HG02678 (cell line): ENCODE results near the gene STAP2.

Experiments used
- ATAC-seq: cut with Tn5 transposase; IDR thresholded peaks from one replicate; pipeline ENCODE4 v1.9.1; 2021; ENCODE audit warnings: mild to moderate bottlenecking, moderate library complexity; ENCODE audit not compliant: unreplicated experiment

Gene STAP2

DNA sequence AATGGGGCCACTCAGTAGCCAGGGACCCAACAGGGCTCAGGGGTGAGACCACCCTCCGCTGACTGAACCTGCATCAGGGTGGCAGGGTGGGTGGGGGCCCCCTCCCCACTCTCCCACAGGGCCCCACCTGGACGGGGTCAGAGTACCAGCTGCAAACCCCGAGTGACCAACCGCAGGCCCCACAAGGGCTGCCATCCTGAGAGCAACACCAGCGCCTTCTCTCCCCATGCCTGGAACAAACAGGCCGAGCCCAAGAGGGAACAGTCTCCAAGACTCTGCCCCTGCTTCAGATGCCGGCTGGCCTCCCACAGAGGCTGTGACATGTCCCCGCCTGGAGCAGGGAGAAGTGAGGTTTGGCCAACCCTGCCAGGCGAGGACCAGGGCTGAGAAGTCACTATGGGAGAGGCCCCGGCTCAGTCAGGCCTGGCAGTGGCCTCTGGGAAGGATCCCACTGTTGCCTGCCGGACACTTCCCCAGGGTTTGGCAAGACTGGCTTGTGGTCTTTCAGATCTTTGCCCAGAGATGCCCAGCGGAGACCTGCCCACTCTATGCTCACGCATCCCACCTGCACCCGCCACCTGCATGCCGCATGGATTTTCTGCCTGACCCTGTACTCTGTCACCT, 31.9 kb upstream of the STAP2 start:
- ATAC-seq: no peak

DNA sequence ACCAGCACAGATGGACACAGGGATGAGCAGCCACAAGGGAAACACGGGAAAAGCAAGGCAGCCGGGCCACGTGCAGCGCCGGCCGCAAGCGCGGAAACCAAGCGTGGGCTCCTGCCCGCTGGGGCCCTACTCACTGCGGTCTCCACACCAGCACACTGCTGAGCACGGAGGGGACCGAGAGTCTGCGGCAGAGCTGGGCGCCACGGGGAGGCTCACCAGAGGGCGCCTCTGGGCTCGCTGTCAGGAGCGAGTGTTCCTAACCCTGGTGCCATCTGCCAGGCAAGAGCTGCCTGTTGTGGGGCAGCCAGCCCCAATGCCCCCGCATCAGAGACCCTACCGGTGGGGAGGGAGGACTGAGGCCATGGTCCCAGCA, 31.2 kb upstream of the STAP2 start:
- peak; percentile 48 for ATAC-seq

DNA sequence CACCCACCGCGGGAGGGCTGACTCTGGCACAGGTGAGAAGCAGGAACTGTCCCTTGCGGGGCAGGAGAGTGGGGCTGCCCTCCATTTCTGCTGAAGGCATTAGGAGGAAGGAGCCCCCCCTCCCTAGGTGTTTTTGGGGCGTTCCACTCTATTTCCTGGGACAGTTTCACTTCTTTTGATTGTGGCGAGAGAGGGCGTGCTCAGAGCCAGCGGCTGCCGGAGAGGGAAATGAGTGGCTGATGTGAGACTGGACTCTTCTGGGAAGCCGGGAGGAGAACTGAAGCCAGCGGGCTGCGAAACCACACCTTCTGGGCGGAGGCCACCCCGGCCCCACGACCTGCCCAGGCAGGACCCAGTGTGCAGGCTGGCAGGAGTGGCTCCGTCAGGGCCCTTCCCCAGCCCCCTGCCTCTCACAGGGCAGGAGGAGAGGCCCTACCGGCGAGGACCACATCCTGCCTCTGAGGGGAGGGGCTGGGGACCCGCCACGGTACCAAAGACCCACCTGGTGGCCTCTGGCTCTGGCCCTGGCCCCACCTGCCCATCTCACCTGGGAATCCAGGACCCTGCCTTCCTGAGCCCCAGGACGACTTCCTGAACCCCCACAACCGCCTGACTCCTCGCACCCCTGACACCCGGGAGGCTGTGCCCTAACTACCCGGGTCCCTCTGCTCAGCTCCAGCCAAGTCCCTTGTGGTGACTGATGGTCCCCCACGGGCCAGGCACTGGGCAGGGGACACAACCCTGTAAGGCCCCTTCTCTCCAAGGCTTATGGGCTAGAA, 30.7 kb upstream of the STAP2 start:
- peak; percentile 55 for ATAC-seq

DNA sequence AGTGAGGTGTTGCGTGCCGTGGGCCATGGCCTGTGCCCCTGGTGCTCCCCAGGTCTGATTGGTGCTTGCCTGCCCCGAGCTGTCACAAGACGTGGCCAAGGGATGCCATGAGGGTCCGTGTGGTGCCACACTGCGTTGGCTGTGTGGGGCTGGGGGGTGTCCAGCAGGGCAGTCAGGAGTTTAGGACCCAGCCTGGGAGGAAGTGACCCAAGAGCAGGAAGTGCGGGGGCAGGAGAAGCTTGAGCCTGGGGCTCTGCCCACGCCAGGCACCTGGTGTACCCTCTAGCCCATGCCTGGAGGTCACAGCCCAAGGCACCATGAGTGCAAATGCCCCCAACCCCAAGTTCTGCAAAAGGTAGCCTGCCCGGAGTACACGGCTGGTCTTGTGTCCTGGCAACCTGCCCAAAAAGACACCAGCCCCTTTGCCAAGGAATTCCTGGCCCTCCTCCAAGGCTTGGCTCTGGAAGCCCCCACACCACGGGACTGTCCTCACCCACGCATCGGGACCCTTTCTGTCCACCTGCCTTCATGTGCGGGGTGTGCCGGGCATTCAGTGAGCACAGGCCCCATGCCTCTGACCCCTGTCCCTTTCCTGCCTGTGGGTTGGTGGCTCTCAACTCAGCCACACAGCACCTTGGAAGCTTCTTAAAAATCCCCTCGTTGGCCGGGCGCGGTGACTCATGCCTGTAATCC, 29.6 kb upstream of the STAP2 start:
- ATAC-seq: no peak

DNA sequence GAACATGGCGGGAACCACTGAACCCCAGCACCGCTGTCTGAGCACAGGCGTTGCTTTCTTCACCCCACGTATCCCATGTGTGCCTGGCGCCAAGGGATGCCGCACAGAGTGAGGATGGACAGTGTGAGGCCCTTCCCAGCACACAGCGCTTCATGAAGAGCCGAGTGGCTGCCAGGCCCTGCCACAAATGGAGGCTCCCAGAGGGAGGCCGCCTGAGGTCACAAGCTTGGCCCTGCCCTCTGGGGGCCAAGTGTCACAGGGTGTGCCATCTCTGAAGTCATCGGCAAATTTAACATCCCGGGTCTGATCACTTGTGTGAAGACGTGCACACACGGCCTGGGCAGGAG, 29.1 kb upstream of the STAP2 start:
- ATAC-seq: no peak

DNA sequence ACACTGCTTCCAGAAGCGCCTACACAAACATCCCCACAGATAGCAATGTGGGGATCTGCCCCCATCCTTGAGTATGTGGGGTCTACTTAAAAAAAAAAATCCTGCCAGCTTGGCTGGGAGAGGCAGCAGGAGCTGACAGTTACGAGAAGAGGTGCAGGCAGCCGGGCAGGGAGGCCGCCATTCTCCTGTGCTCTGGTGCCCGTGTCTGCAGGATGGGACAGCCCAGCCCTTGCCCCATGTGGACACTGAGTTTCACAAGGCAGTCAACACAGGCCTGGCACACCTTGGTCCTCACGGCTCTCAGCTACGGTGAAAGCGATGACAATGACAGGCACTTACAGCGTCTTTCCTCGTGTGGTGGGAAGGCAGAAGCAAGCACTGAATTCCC, 28.7 kb upstream of the STAP2 start:
- no peak for ATAC-seq

DNA sequence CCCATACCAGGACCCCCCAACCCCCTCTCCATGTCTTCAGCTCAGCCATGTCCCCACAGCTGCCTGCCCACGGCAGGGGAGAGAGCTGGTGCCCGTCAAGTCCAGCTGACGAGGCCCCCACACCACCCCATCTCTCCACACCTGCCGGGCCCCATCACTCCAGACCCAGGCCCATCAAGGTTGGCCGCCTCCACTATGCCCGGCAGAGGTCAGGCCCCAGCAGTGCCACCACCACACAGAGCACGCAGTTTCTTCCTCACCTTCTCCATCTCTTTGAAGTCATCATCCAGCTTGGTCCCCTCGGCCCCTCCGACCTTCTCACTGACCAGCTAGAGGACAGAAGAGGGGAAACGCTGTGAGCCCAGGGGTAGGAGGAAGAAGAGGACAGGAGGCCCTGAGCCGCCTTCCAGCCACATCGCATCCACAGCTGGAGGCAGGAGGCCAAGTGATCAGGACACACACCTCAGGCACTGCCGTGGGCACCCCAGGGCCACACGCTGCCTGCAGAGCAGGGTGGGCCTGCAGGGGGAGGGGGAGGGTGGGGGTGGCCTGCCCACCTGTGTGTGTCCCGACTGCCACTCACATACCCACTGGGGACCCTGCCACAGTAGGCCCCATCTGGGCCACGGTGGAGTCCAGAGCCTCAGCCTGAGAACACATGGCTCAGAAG, 28.2 kb upstream of the STAP2 start:
- no peak for ATAC-seq

DNA sequence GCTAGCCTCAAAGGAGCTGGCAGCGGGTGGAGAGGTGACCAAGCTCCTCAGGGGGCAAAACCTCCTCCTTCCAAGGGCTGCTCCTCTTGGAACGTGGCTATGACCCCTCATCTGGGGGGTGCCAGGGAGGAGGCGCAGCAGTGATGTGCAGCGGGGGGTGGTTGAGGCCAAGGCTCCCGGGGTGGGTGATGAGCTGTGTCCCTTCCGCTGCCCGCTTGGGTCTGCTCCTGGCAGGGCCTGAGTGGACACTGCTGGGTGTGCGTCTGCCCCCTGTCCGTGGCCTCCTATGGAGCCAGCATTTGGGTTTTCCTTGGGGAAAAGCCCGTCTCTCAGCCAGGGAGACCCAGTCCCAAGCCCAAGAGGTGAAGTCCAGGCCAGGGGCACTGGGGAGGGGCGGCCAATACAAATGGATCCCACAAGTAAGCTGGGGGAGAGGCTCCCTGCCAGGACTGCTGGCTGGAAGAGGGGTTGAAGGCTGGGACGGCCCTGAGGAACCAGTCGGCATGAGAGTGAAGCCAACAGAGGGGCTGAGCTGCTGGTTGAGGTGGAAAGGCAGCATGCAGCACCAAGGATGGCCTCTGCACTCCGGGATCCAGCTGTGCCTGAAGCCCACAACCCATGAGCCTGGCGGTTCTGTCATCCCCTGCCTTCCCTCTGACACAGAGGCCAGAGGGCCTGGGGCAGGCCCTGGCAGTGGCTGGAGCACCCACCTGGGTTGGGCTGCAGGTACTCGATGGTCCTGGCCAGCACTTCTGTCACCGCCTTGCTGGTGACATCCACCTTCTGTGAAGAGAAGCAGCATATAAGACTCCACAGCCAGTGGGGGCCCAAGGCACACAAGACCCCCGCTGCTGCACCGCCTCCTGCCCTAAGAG, 27.4 kb upstream of the STAP2 start:
- ATAC-seq: no peak

DNA sequence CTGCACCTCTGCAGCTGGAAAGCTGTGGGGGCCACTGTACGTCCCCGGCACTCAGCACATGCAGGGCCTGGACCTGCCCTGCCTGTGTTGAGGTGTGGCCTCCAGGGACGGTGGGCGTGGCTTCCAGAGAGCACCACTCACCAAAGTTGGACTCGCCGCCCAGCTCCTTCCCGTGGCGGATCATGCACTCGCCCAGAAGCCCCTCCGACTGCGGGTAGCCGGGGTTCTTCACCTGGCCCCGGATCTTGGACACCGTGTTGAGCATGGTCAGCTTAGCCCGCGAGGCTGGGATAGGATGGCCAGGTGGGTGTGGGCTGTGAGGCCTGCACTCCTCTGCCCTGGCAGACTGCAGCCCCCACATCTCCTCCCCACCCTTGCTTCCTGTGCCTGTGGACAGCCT, 26.7 kb upstream of the STAP2 start:
- ATAC-seq: no peak

DNA sequence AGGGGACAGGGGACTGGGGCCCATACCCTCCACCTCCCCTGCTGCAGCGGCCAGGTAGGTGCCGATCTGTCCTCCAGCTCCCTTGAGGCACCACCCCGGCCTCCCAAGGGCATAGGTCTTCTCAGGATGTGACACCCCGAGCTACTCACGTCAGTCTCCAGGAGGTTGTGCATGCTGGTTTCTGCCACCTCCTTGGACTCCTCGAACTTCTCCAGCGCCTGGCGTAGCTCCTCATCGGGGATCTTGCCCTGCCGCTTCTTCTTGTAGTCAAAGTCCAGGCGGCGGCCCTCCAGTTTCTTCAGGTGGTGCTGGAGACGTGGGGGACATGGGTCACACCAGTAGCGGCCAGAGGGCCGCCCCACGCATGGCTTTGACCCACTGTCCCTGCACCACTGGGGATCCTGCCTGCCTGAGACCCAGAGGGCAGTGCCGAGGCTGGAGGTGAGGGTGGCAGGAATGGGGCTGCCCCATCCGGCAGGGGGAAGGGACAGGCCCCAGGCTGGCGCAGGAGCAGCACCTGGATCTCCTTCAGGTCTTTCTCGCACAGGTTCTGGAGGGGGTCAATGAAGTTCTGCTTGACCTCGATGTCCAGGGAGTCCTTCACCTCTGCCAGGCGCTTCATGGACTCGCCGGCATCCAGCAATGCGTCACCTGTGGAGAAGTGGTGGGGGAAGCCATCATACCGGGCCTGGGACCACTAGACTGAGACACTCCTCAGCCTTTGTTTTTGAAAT, 25.1 kb upstream of the STAP2 start:
- ATAC-seq: no peak

DNA sequence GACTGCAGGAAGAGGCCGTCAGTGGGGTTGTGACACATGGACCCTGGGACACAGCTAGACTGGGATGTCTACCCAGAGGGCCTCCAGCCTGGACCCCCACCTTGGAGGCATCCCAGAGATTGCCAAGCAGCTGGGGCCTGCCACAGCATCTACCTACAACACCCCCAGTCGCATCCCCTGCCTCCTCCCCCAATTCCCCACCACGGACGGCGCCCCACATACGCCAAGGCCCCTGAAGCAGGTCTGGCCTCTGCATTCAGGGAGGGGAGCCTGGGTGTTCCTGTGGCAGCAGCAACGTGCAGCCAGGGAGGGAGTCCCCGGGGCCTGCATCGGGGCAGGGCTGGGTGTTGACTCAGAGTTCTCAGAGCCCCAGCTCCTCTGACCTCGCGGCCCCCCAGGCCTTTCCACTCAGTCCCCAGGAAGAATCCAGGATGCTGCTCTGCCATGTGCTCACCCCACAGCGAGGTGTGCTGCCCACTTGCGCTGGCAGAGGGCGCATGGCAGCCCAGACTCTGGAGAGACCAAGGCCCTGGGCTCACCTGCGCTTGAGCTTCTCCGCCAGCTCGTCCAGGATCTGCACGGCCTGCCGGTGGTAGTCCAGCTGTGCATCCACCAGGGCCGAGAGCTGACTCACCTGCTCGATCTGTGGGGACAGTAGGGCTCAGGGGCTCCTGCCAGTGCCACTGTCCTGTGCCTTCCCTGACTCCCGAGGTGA, 24.4 kb upstream of the STAP2 start:
- ATAC-seq: no peak

DNA sequence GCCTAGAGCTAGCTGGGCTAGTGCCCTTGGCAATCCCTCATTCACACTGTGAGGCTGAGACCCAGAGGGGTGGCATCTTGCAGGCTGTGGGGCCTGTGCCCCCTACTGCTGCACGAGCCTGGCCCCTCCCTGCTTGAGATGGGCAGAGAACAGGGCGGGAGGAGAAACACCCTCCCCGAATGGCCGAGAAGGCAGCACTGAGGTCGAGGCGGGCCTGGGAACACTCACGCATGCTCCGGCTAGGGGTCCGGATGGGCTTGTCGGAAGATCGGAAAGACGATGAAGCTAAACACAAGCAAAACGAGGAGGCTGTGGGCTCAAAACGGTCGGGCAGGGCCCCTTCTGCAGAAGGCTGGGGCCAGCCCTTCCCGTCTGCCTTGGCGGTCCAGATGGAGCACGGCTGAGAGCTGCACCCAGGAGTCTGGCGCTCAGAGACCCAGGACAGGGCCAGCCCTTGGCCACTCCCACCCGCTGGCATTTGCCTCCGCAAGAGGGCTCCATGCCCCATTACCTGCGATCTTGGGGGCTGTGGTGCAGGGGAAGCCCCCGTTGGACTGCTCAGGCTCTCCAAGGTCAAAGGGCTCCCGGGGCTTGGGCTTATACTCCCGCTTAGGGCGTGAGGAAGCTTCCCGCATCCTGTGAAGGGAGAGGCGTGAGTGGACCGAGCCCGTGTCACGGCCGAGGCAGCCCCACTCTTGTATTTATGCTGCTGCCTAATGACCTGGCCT, 23.6 kb upstream of the STAP2 start:
- ATAC-seq: no peak

DNA sequence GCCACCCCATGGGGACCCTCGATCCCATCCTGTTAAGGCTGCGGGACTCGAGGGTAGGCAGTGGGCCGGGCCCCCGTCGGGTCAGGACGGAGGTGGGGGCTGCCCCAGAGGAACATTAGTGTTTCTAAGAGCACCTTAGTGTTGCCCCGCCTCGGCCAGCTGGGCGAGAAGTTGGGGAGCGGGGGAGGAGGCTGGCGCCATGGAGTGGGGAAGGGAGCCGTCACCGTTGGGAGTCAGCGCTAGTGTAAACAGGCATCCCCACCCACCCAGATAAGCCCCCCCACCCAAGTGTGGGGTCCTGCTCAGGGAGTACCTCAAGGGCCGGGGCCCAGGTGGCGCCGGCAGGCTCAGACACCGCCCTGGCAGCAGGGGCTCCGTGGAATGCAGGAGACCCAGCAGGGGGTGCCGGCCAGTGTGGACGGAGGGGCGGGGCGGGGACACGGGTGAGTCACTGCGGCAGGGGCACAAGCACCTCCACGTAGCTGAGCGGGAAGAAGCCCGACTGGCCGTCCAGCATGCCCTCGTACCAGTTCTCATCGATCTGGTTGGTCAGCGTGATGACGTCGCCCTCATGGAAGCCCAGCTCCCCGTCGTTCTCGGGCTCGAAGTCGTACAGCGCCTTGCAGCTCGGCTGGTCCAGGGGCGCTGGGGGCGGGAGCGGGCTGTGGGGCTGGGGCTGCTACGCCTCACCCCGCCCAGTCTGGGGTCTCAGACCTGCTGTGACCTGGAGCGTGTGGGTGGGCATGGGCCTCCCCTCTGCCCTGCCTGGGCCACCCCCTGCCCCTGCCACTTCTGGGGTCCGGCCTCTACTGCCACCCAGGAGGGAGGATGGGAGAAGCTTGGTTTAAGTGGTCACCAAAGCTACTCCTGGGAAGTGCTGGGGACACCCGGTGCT, 22.8 kb upstream of the STAP2 start:
- ATAC-seq: no peak

DNA sequence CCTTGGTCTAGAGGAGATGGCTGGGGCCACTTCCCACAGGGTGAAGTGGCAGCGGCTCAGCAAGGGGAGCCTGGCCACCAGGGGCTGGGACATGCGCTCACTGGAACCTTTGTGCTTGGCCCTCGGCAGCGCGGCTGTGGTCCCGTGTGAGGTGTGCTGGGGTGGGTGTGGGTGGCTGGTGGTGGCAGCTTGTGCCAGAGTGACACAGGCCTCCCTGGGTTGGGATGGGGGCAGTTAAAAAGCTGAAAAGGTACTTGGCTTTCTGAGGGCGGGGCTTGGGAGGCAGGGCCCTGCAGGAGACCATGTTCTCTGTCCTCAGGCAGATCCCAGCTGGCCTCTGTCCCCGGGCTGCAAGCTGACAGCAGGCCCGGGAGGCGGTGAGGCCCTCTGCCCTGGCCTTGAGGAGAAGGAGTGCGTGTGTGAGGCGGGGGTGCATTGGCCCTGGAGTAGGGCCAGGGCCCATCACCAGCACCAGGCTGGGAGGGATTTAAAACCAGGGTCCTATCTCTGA, 22.1 kb upstream of the STAP2 start:
- no peak for ATAC-seq

DNA sequence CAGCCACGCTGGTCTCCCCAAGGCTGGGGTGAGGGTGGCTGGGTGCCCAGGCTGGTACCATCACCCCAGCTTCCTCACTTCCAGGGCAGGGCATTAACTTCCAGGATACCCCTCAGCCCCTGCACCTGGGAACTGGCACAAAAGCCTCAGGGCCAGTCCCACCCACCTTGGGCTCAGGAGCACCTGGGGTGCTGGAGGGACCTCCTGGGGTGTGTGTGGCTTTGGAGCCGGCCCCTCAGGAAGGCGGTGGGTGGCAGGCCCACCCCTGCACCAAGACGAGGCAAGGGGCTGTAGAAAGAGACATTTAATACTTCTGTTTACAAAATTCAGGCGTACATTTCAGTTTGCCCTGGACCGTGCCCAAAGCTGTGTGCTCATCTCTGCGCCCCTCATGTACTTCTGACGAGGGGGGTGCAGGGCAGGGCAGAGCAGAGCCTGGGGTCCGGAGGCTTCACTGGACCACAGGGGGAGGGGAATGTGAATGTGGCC, 21.5 kb upstream of the STAP2 start:
- ATAC-seq: no peak

DNA sequence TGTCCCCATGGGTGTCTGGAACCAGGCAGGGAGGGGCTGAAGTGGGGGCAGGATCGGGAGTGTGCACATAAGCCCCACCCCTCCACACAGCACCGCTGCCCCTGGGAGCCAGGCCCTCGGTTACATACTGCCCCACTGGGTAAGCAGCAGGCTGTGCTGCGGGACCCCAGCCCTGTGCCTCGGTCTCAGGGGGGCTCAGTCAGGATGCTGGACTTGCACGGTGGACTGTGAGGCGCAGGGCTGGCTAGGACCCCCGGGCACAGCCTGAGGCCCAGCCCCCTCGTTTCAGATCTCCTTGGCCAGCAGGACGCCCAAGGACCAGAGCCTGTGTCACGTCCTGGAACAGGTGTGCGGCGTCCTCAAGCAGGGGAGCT, 21.0 kb upstream of the STAP2 start:
- ATAC-seq: no peak
